BJ (cell line): ENCODE data around the gene ALPG. TPM values are rescaled to one million over a fixed set of nuclear protein-coding genes. Genes with fewer than 3 reads are reported as not detected.

Source experiments
- CTCF ChIA-PET: fragments of 350-600 bp; formaldehyde crosslinking; extraction: SDS; loops from one replicate; lab custom pipeline; 2021; ENCODE audit warnings: antibody characterized with exemption, inconsistent platforms; lab: Yijun Ruan, JAX
- POLR2A ChIA-PET: fragments of 300-600 bp; sonication (Branson Sonifier 250); formaldehyde crosslinking; extraction: SDS; loops from one replicate; lab custom pipeline; 2021; ENCODE audit warnings: antibody characterized with exemption; lab: Charles Lee
- DNase-seq: peaks from one replicate; pipeline ENCODE4 v3.0.0-alpha.2; 2011; ENCODE audit warnings: low read depth
- H3K27me3 ChIP-seq: 2 replicates; pipeline ENCODE4 v1.6.0; 2011; ENCODE audit warnings: low read length; ENCODE audit not compliant: control insufficient read depth, insufficient read depth
- H3K36me3 ChIP-seq: 2 replicates; pipeline ENCODE4 v1.5.1; 2011; ENCODE audit warnings: low read length; ENCODE audit not compliant: control insufficient read depth, insufficient read depth
- H3K4me3 ChIP-seq: 2 replicates; pipeline ENCODE4 v1.5.1; 2011; ENCODE audit warnings: low read depth, mild to moderate bottlenecking, control low read depth, low read length
- polyA plus RNA-seq: library from polyadenylated mRNA; depleted of rRNA; stranded (reverse); fragments of >200 nt; gene quantifications from 2 replicates; pipeline ENCODE4 v1.2.3, GENCODE V29; 2011
- TF ChIP-seq, protein P1 (sequence below): IDR thresholded peaks from 2 replicates; pipeline ENCODE4 v1.5.1; 2011; ENCODE audit warnings: low read depth, mild to moderate bottlenecking, control low read depth, inconsistent platforms, low read length, moderate library complexity; ENCODE audit not compliant: insufficient read depth

The ALPG gene
- polyA plus RNA-seq, 1 experiment = not detected

DNA sequence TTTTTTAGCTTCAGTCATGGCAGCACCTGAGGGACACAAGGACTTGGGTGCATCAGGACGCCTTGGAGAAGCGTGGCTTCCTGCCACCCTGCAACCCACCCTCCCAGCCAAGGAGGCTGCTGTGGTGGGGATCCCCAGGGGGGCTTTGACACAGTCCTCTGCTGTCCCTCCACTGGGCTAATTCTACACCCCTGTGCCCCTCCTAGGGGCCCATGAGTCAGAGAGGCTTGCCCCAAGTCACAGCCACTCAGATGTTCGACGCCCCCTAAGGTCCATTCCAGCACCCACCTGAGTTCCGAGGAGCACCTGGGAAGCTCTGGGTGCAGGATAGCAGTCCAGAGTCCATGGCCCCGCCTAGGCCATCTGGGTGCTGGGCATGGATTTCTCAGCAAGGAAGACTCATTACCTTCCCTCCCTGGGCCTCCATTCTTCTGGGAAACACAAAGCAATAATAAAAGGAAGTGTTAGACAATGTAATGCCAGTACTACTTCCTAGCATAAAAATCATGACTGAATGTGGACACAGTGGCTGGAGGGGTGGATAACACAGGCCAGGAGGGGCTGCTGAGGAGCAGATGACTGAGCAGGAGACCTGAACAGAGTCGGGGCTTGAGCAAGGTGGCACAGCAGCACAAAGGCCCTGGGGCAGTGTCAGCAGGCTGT lies 3.7 kb downstream of the ALPG start:
- Histone ChIP-seq H3K27me3 (peaks cover 7% of the 10 kb centered on the region), H3K4me3 (no peak overlapping the region), H3K36me3 (no peaks in the 10 kb centered on the region)
- TF ChIP-seq, protein P1, sequence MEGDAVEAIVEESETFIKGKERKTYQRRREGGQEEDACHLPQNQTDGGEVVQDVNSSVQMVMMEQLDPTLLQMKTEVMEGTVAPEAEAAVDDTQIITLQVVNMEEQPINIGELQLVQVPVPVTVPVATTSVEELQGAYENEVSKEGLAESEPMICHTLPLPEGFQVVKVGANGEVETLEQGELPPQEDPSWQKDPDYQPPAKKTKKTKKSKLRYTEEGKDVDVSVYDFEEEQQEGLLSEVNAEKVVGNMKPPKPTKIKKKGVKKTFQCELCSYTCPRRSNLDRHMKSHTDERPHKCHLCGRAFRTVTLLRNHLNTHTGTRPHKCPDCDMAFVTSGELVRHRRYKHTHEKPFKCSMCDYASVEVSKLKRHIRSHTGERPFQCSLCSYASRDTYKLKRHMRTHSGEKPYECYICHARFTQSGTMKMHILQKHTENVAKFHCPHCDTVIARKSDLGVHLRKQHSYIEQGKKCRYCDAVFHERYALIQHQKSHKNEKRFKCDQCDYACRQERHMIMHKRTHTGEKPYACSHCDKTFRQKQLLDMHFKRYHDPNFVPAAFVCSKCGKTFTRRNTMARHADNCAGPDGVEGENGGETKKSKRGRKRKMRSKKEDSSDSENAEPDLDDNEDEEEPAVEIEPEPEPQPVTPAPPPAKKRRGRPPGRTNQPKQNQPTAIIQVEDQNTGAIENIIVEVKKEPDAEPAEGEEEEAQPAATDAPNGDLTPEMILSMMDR = no peak
- ChIA-PET POLR2A (no interaction called here), CTCF (interaction anchor here (1.6 kb wide), 1 partner anchor 43 kb away, joined by 3 read pairs; no protein-coding TSS in a partner anchor)
- no peak for DNase-seq

DNA sequence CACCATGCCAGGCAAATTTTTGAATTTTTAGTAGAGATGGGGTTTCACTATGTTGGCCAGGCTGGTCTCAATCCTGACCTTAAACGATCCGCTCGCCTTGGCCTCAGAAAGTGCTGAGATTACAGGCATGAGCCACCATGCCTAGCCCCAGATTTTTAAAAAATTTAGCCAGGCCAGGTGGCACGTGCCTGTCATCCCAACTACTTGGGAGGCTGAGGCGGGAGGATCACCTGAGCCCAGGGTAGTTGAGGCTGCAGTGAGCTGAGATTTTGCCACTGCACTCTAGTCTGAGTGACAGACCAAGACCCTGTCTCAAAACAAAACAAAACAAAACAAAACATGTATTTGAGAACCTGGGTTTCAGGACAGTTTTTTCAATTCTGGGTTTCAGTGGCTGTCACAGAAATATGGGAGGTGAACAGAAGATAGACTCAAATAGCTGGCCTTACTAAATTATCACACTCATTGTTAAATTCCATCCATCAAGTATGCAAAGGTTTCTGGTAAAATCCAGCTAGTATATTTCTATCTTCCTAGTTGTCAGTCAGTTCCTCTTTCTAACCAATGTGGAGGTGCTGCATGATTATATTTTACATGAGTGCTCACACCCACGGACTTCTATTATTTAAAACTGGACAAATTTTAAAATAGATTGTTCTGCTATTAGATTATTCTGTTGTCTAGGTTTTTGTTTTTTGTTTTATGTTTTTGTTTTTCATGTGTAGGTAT lies 5.4 kb downstream of the ALPG start:
- peaks cover 11% of the 10 kb centered on the region for H3K27me3 ChIP-seq
- TF ChIP-seq, protein P1 = no peak
- DNase-seq = no peak
- H3K36me3 ChIP-seq = no peaks in the 10 kb centered on the region
- ChIA-PET CTCF (interaction anchor here (1.1 to 1.6 kb wide), 3 partner anchors 38 to 46 kb away, joined by 3 read pairs; no protein-coding TSS in a partner anchor), POLR2A (no interaction called here)
- no peak overlapping the region for H3K4me3 ChIP-seq

DNA sequence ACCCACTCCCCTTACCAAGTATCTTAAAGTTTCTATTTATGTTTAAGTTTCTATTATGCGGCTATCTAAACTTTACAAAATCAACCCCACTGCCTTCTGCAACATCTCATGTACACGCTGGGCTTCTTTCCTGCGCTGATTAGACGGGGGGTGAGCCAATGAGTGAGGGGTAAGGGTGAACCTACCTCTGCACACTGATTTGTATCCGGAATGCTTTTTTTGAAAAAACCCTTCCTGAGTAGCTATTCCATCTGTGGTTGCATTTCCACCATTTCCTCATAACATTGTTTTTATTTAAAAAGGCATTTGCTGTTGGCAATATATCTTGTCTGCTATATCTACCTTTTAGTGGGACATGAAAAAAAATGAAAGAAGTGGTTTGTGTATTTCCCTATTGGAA lies 6.3 kb downstream of the ALPG start:
- no peak for DNase-seq
- ChIA-PET CTCF (interaction anchor here (0.9 to 1.4 kb wide), 4 partner anchors 27 to 87 kb away, joined by 3 to 5 read pairs (median 3); no protein-coding TSS in a partner anchor), POLR2A (no interaction called here)
- H3K27me3 ChIP-seq = peaks cover 14% of the 10 kb centered on the region
- no peak overlapping the region for H3K4me3 ChIP-seq
- TF ChIP-seq, protein P1 = no peak
- H3K36me3 ChIP-seq = no peaks in the 10 kb centered on the region

GRCh38 chr2:232415138-232415690 lies 8.6 kb downstream of the ALPG start:
- ChIA-PET POLR2A (interaction anchor here (0.7 kb wide), 1 partner anchor 32 kb away, joined by 3 read pairs; no protein-coding TSS in a partner anchor), CTCF (interaction anchor here (1.0 to 1.4 kb wide), 2 partner anchors 12 to 24 kb away, joined by 3 to 4 read pairs; no protein-coding TSS in a partner anchor)
- H3K27me3 ChIP-seq = peaks cover 31% of the 10 kb centered on the region

More at GRCh38 chr2:232415138-232415690, 8.6 kb downstream of the ALPG start:
- TF ChIP-seq, protein P1 = no peak
- Histone ChIP-seq H3K4me3 (no peak overlapping the region), H3K36me3 (no peaks in the 10 kb centered on the region)
- no peak for DNase-seq
